ENCODE results near the gene BCL6. TPM values are rescaled to one million over a fixed set of nuclear protein-coding genes. Genes with fewer than 3 reads are reported as not detected.

BCL6 gene
- total RNA-seq, 1 experiment from 2014 or later = 10.2 TPM

DNA sequence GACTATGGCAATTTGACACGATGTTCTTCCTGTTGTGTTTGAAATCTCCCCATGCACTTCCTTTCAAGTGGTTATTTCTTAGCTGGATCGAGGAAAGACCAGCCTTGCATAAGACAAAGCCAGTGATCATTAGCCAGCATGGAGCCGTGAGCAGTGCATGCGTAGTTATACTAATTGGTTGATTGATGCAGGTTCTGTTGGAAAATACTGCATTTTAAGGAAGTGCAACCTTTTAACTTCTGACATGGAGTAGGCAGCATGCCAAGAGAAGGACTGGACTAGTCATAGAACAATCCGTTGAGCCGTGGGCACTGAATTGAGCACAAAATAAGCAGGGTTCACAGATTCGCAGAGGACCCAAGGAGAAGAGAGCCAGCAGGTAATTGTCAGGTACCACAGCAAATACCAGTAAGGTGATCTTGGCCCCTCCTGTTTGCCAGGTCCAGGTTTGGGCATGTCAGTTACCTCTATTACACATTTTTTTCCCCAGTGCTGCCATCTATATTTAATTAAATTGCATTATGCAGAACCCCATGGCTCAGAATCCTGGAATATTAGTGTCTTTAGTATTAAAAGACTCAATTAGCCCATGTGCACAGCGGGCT is 29.0 kb upstream of the BCL6 start:
- H3K36me3 Mint-ChIP-seq = no peaks in the 10 kb centered on the region
- ATAC-seq = peak; percentile 58
- no peak for DNase-seq (ENCODE audit: low spot score)
- peak overlapping the region; percentile 19; the same call in 1 of the 2 replicates for H3K27ac Mint-ChIP-seq
- no peak overlapping the region for H3K4me3 Mint-ChIP-seq
- TF ChIP-seq ETV6 (CRISPR knock-in tag; IDR thresholded peaks at IDR 0.05) (0 out of 2 replicates have a peak, but pooled peaks have one; percentile 19), FOXP1 (CRISPR knock-in tag; IDR thresholded peaks at IDR 0.05; ENCODE audit: borderline replicate concordance) (no peak), ZNF263 (CRISPR knock-in tag; IDR thresholded peaks at IDR 0.05; ENCODE audit: low read depth) (no peak), NFYB (CRISPR knock-in tag; conservative IDR thresholded peaks at IDR 0.05; ENCODE audit: low read depth) (no peak), EMX1 (CRISPR knock-in tag; IDR thresholded peaks at IDR 0.05) (no peak), RORB (CRISPR knock-in tag; IDR thresholded peaks at IDR 0.05) (no peak), ZNF423 (CRISPR knock-in tag; IDR thresholded peaks at IDR 0.05) (no peak)
- TF ChIP-seq, protein P1, sequence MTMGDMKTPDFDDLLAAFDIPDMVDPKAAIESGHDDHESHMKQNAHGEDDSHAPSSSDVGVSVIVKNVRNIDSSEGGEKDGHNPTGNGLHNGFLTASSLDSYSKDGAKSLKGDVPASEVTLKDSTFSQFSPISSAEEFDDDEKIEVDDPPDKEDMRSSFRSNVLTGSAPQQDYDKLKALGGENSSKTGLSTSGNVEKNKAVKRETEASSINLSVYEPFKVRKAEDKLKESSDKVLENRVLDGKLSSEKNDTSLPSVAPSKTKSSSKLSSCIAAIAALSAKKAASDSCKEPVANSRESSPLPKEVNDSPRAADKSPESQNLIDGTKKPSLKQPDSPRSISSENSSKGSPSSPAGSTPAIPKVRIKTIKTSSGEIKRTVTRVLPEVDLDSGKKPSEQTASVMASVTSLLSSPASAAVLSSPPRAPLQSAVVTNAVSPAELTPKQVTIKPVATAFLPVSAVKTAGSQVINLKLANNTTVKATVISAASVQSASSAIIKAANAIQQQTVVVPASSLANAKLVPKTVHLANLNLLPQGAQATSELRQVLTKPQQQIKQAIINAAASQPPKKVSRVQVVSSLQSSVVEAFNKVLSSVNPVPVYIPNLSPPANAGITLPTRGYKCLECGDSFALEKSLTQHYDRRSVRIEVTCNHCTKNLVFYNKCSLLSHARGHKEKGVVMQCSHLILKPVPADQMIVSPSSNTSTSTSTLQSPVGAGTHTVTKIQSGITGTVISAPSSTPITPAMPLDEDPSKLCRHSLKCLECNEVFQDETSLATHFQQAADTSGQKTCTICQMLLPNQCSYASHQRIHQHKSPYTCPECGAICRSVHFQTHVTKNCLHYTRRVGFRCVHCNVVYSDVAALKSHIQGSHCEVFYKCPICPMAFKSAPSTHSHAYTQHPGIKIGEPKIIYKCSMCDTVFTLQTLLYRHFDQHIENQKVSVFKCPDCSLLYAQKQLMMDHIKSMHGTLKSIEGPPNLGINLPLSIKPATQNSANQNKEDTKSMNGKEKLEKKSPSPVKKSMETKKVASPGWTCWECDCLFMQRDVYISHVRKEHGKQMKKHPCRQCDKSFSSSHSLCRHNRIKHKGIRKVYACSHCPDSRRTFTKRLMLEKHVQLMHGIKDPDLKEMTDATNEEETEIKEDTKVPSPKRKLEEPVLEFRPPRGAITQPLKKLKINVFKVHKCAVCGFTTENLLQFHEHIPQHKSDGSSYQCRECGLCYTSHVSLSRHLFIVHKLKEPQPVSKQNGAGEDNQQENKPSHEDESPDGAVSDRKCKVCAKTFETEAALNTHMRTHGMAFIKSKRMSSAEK (CRISPR knock-in tag; IDR thresholded peaks at IDR 0.05; ENCODE audit: borderline replicate concordance) = no peak
- H3K9me3 Mint-ChIP-seq = no peaks in the 10 kb centered on the region
- H3K4me1 Mint-ChIP-seq = peaks cover 13% of the 10 kb centered on the region
- POLR2A ChIA-PET = no interaction called here
- CTCF ChIA-PET = no interaction called here
- no peaks in the 10 kb centered on the region for H3K27me3 Mint-ChIP-seq (ENCODE audit: low read depth)

DNA sequence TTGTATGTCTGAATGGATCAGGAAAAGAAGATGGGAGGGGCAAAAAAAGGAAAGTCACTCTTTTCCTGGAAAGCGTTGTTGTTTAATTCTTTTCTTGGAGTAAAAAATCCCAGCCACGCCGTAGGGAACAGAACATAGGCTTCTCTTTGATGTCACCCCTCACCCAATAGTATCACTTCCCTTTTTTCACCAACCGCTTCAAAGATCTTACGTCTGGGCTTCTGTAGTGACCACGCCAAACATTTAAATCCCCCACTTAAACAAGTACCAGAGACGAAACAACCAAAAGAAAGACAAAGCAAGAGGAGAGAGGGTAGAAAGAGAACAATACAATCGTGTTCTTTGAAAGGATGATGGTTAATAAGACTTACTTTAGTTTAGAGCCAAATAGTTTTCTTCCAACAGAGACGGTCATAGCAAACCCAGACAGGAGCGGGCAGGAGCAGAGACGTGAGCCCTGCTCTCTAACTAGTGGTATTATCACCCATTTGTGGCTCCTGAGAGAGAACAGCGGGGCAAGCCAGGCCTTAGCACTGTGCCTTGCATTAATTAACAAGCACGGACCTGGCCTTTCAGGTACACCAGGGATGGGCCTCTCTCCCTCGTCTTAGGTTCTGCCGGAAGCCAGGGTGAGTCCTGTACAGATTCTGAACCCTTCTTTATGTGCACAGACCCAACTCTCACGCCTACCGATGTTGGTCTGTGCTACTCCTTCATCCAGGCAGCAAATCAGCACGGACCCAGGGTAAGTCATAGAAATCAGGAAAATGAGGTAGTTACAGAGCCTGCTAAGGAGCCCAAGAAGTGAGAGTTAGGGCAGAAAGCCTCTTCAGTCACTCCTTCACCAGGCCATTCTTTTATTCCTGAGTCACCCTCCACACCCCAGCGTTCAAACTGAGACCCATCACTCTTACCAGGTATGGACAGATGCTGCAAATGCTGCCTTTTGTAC is 28.2 kb upstream of the BCL6 start:
- no peak overlapping the region for H3K27ac Mint-ChIP-seq
- no peak overlapping the region for H3K4me3 Mint-ChIP-seq
- no peaks in the 10 kb centered on the region for H3K27me3 Mint-ChIP-seq (ENCODE audit: low read depth)
- TF ChIP-seq NFATC4 (CRISPR knock-in tag; IDR thresholded peaks at IDR 0.05) = no peak
- TF ChIP-seq RELA (CRISPR knock-in tag; IDR thresholded peaks at IDR 0.05; ENCODE audit: borderline replicate concordance) = no peak
- TF ChIP-seq HMGA2 (CRISPR knock-in tag; IDR thresholded peaks at IDR 0.05) = no peak
- TF ChIP-seq, protein P2, sequence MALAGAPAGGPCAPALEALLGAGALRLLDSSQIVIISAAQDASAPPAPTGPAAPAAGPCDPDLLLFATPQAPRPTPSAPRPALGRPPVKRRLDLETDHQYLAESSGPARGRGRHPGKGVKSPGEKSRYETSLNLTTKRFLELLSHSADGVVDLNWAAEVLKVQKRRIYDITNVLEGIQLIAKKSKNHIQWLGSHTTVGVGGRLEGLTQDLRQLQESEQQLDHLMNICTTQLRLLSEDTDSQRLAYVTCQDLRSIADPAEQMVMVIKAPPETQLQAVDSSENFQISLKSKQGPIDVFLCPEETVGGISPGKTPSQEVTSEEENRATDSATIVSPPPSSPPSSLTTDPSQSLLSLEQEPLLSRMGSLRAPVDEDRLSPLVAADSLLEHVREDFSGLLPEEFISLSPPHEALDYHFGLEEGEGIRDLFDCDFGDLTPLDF (CRISPR knock-in tag; IDR thresholded peaks at IDR 0.05) = no peak
- TF ChIP-seq SMAD3 (CRISPR knock-in tag; IDR thresholded peaks at IDR 0.05; ENCODE audit: borderline replicate concordance) = no peak
- DNase-seq (ENCODE audit: low spot score) (no peak), ATAC-seq (peak; percentile 76)
- peaks cover 13% of the 10 kb centered on the region for H3K4me1 Mint-ChIP-seq
- H3K36me3 Mint-ChIP-seq = no peaks in the 10 kb centered on the region
- CTCF ChIA-PET = no interaction called here
- no peaks in the 10 kb centered on the region for H3K9me3 Mint-ChIP-seq
- POLR2A ChIA-PET = no interaction called here

DNA sequence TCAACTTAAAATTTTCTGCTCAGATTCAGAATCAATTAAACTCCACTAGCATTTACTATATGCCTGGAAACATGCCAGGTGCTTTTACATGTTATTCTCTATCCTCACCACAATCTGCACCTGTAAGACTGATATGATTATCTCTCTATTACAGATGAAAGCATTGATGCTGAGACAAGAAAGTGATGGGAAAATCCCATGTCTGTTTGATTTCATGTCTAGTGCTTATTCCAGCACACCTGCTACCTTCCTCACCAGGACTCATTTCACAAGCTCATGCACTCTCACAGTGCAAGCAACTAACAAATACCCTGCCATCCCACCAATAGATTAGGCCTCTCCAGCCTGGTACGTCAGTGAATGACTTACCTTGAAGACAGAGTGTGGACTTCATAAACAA is 25.0 kb upstream of the BCL6 start:
- no peaks in the 10 kb centered on the region for H3K9me3 Mint-ChIP-seq
- H3K27me3 Mint-ChIP-seq (ENCODE audit: low read depth) = no peaks in the 10 kb centered on the region
- ChIA-PET CTCF (no interaction called here), POLR2A (no interaction called here)
- TF ChIP-seq, protein P3, sequence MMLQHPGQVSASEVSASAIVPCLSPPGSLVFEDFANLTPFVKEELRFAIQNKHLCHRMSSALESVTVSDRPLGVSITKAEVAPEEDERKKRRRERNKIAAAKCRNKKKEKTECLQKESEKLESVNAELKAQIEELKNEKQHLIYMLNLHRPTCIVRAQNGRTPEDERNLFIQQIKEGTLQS (CRISPR knock-in tag; conservative IDR thresholded peaks at IDR 0.05) = no peak
- TF ChIP-seq, protein P4, sequence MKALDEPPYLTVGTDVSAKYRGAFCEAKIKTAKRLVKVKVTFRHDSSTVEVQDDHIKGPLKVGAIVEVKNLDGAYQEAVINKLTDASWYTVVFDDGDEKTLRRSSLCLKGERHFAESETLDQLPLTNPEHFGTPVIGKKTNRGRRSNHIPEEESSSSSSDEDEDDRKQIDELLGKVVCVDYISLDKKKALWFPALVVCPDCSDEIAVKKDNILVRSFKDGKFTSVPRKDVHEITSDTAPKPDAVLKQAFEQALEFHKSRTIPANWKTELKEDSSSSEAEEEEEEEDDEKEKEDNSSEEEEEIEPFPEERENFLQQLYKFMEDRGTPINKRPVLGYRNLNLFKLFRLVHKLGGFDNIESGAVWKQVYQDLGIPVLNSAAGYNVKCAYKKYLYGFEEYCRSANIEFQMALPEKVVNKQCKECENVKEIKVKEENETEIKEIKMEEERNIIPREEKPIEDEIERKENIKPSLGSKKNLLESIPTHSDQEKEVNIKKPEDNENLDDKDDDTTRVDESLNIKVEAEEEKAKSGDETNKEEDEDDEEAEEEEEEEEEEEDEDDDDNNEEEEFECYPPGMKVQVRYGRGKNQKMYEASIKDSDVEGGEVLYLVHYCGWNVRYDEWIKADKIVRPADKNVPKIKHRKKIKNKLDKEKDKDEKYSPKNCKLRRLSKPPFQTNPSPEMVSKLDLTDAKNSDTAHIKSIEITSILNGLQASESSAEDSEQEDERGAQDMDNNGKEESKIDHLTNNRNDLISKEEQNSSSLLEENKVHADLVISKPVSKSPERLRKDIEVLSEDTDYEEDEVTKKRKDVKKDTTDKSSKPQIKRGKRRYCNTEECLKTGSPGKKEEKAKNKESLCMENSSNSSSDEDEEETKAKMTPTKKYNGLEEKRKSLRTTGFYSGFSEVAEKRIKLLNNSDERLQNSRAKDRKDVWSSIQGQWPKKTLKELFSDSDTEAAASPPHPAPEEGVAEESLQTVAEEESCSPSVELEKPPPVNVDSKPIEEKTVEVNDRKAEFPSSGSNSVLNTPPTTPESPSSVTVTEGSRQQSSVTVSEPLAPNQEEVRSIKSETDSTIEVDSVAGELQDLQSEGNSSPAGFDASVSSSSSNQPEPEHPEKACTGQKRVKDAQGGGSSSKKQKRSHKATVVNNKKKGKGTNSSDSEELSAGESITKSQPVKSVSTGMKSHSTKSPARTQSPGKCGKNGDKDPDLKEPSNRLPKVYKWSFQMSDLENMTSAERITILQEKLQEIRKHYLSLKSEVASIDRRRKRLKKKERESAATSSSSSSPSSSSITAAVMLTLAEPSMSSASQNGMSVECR (CRISPR knock-in tag; IDR thresholded peaks at IDR 0.05; ENCODE audit: borderline replicate concordance) = no peak
- no peak for TF ChIP-seq ETV6 (CRISPR knock-in tag; IDR thresholded peaks at IDR 0.05)
- TF ChIP-seq, protein P5, sequence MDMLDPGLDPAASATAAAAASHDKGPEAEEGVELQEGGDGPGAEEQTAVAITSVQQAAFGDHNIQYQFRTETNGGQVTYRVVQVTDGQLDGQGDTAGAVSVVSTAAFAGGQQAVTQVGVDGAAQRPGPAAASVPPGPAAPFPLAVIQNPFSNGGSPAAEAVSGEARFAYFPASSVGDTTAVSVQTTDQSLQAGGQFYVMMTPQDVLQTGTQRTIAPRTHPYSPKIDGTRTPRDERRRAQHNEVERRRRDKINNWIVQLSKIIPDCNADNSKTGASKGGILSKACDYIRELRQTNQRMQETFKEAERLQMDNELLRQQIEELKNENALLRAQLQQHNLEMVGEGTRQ (CRISPR knock-in tag; IDR thresholded peaks at IDR 0.05) = no peak
- no peak for TF ChIP-seq CREB1 (CRISPR knock-in tag; IDR thresholded peaks at IDR 0.05)
- TF ChIP-seq HMGA2 (CRISPR knock-in tag; IDR thresholded peaks at IDR 0.05) = no peak
- TF ChIP-seq, protein P2 (CRISPR knock-in tag; IDR thresholded peaks at IDR 0.05) = no peak
- ATAC-seq (no peak), DNase-seq (ENCODE audit: low spot score) (no peak)
- no peaks in the 10 kb centered on the region for H3K36me3 Mint-ChIP-seq
- H3K4me3 Mint-ChIP-seq = no peak overlapping the region
- H3K4me1 Mint-ChIP-seq = peaks cover 14% of the 10 kb centered on the region
- peak overlapping the region; percentile 1; the same call in 1 of the 2 replicates for H3K27ac Mint-ChIP-seq

Data from WTC11 (cell line).